Measurements from ENCODE around the gene NRN1.

DNA sequence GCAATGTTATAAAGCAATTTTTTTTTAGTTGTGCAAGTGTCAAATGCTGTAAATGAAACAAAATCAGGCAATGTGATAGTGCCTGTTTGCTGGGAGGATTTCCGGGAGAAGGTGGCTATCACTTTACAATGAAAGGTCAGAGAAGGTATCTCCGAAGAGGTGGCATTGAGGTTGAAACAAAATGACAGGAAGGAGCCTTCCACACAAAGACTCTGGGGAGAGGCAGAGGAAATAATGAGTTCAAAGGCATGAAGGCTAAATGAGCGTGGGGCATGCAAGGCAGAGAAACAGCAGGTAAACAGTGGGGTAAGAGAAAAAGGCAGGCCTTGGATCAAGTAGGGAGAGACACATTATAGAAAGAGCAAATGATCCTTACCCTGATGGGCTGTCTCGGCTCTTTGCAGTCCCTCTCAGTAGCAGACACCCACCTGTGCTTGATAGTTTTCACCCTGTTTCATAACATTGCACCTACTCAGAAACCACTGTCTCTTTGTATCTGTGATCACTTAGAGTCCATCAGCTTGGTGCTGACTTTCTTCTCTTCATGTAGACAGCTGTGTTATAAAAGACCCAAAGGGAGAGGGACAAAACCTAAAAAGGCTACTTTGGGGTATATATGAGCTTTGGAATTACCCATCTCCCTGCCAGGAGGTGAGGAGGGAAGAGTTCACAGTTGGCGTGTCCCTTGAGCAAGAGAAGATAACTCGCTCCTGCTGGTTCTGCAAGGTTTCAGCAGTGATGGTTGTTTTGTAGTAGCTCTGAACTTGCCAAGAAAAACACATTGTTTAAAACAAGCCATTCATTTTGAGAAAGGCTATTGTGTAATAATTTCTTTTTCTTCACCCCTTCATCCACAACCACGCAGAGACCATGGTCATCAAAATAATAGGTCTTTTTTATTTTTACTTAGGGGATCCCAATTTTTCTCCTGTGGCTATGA, 22.3 kb downstream of the NRN1 start:
- TF ChIP-seq, protein P1, sequence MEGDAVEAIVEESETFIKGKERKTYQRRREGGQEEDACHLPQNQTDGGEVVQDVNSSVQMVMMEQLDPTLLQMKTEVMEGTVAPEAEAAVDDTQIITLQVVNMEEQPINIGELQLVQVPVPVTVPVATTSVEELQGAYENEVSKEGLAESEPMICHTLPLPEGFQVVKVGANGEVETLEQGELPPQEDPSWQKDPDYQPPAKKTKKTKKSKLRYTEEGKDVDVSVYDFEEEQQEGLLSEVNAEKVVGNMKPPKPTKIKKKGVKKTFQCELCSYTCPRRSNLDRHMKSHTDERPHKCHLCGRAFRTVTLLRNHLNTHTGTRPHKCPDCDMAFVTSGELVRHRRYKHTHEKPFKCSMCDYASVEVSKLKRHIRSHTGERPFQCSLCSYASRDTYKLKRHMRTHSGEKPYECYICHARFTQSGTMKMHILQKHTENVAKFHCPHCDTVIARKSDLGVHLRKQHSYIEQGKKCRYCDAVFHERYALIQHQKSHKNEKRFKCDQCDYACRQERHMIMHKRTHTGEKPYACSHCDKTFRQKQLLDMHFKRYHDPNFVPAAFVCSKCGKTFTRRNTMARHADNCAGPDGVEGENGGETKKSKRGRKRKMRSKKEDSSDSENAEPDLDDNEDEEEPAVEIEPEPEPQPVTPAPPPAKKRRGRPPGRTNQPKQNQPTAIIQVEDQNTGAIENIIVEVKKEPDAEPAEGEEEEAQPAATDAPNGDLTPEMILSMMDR (IDR thresholded peaks at IDR 0.05) = no peak
- TF ChIP-seq POLR2A (IDR thresholded peaks at IDR 0.05) = no peak

Measured in esophagus squamous epithelium (tissue), 4 donors.